SH-SY5Y (cell line): ENCODE measurements around the gene MYO7B.

ENCODE experiments used
- GATA2 ChIP-seq: IDR thresholded peaks from 2 replicates; pipeline ENCODE4 v1.6.1; 2011; ENCODE audit warnings: mild to moderate bottlenecking, low read depth, low read length
- GATA3 ChIP-seq: IDR thresholded peaks from 2 replicates; pipeline ENCODE4 v1.6.1; 2011; ENCODE audit warnings: low read depth, mild to moderate bottlenecking, low read length, moderate library complexity

GRCh38 chr2:127573298-127573697 lies 37.8 kb downstream of the MYO7B start:
- TF ChIP-seq GATA2 (no peak), GATA3 (no peak)
